Brain microvascular endothelial cell (primary cell): ENCODE data around the gene RDH5.
A peak's percentile ranks its signal among the peaks of the same experiment; 100 is the strongest.

Experiments used
- DNase-seq: peaks from one replicate; pipeline ENCODE4 v3.0.0-alpha.2; 2020
- H3K27ac ChIP-seq: fragments of 250-450 bp; sonication (Bioruptor Pico); 2 replicates; pipeline ENCODE4 v1.5.1; 2020; ENCODE audit warnings: mild to moderate bottlenecking, moderate library complexity
- H3K27me3 ChIP-seq: fragments of 250-450 bp; sonication (Bioruptor Pico); replicated peaks from 2 replicates; pipeline ENCODE4 v1.5.1; 2020; ENCODE audit warnings: mild to moderate bottlenecking
- H3K36me3 ChIP-seq: fragments of 250-450 bp; sonication (Bioruptor Pico); replicated peaks from 2 replicates; pipeline ENCODE4 v1.5.1; 2020; ENCODE audit warnings: mild to moderate bottlenecking
- H3K4me3 ChIP-seq: 2 replicates; pipeline ENCODE4 v1.5.1; 2011; ENCODE audit warnings: low read depth, mild to moderate bottlenecking, control low read depth, low read length, moderate library complexity
- in situ Hi-C: cut with HindIII; loops from 2 replicates; pipeline ENCODE4 v1.10.0; 2017; ENCODE audit warnings: low sequenced_read_pairs, low pct_ligation_motif_present
- TF ChIP-seq, protein P1 (sequence below): IDR thresholded peaks from 2 replicates; pipeline ENCODE4 v1.5.1; 2011; ENCODE audit warnings: low read depth, mild to moderate bottlenecking, moderate library complexity, low read length, control low read depth, inconsistent platforms; ENCODE audit errors: missing control alignments

Gene RDH5

GRCh38 chr12:55718015-55718414 is 2.2 kb upstream of the RDH5 start:
- TF ChIP-seq, protein P1, sequence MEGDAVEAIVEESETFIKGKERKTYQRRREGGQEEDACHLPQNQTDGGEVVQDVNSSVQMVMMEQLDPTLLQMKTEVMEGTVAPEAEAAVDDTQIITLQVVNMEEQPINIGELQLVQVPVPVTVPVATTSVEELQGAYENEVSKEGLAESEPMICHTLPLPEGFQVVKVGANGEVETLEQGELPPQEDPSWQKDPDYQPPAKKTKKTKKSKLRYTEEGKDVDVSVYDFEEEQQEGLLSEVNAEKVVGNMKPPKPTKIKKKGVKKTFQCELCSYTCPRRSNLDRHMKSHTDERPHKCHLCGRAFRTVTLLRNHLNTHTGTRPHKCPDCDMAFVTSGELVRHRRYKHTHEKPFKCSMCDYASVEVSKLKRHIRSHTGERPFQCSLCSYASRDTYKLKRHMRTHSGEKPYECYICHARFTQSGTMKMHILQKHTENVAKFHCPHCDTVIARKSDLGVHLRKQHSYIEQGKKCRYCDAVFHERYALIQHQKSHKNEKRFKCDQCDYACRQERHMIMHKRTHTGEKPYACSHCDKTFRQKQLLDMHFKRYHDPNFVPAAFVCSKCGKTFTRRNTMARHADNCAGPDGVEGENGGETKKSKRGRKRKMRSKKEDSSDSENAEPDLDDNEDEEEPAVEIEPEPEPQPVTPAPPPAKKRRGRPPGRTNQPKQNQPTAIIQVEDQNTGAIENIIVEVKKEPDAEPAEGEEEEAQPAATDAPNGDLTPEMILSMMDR, result no peak
- H3K4me3 ChIP-seq, result peak overlapping the region; percentile 1

DNA sequence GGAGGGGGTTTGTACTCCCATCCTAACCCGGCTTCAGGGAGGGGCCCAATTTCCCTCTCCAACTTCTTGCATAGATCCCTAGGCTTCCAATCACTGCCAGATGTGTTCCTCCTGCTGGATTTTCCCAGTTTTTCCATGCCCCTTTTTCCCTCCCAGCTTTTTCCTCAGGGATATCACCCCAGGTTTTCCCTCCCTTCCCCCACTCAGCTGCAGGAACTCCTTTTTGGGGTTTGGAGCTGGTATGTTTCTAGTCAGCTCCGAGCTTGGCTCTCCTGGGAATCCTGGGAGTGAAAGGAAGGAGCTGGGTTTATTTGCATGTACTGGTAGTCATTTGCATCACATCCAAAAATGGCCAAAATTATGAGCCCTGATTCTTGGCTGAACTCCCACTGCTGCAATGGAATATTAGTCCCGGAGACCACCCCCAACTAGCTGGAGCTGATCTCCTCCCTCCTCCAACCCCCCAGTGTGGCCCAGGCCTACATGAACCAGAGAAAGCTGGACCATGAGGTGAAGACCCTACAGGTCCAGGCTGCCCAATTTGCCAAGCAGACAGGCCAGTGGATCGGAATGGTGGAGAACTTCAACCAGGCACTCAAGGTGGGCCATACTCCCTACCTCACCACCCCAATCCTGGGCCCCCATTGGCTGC is 1.4 kb upstream of the RDH5 start:
- in situ Hi-C loops, result no loop called here
- H3K4me3 ChIP-seq, result no peak overlapping the region
- peak overlapping the region; percentile 62 for H3K27ac ChIP-seq
- DNase-seq, result no peak
- H3K36me3 ChIP-seq, result peaks cover 11% of the 10 kb centered on the region
- H3K27me3 ChIP-seq, result no peaks in the 10 kb centered on the region
- TF ChIP-seq, protein P1, result no peak

More at GRCh38 chr12:55718015-55718414, 2.2 kb upstream of the RDH5 start:
- peak overlapping the region; percentile 62 for H3K27ac ChIP-seq
- H3K36me3 ChIP-seq, result peaks cover 4% of the 10 kb centered on the region
- in situ Hi-C loops, result no loop called here
- no peak for DNase-seq
- H3K27me3 ChIP-seq, result no peaks in the 10 kb centered on the region

GRCh38 chr12:55719371-55719770 is 822 bp upstream of the RDH5 start:
- H3K4me3 ChIP-seq, result no peak overlapping the region
- in situ Hi-C loops, result no loop called here
- DNase-seq, result no peak
- TF ChIP-seq, protein P1, result no peak
- peaks cover 17% of the 10 kb centered on the region for H3K36me3 ChIP-seq
- H3K27ac ChIP-seq, result no peak overlapping the region
- H3K27me3 ChIP-seq, result no peaks in the 10 kb centered on the region

GRCh38 chr12:55720894-55721444 is 776 bp downstream of the RDH5 start:
- DNase-seq, result peak; percentile 76
- peak overlapping the region; percentile 11 for H3K27ac ChIP-seq
- H3K4me3 ChIP-seq, result no peak overlapping the region
- peaks cover 33% of the 10 kb centered on the region for H3K36me3 ChIP-seq
- H3K27me3 ChIP-seq, result no peaks in the 10 kb centered on the region
- TF ChIP-seq, protein P1, result peak; percentile 74
- in situ Hi-C loops, result no loop called here

- peaks cover 38% of the 10 kb centered on the region for H3K36me3 ChIP-seq
- no peak overlapping the region for H3K27ac ChIP-seq
- no peaks in the 10 kb centered on the region for H3K27me3 ChIP-seq
- no peak for DNase-seq
- in situ Hi-C loops, result no loop called here
- TF ChIP-seq, protein P1, result no peak
- H3K4me3 ChIP-seq, result no peak overlapping the region
Observed at GRCh38 chr12:55721601-55722213, 1.5 kb downstream of the RDH5 start.
